Measurements from ENCODE around the gene ATP10A. TPM values are rescaled to one million over a fixed set of nuclear protein-coding genes. Genes with fewer than 3 reads are reported as not detected.

ATP10A gene
- total and polyA plus RNA-seq, 9 of the 15 experiments (the other 6 are each of a cell fraction or from before 2014, with no cell fraction given), result 0.09 TPM; not detected in 8

- 0% methylated on average over 4 of the region's 4 CpGs for WGBS (ENCODE audit: insufficient coverage, low coverage, missing lambda C conversion rate)
- intact Hi-C loops (cut with micrococcal nuclease) (no loop called here), in situ Hi-C loops (cut with MboI) (no loop called here)
- no peak for DNase-seq (ENCODE audit: extremely low read depth in 1 of 4, low spot score in 3 of 4)
- no peaks in the 10 kb centered on the region for H3K79me2 ChIP-seq (ENCODE audit: control insufficient read depth, insufficient read depth, low read length)
- H3K27me3 ChIP-seq (ENCODE audit: control insufficient read depth in 2 of 2, insufficient read depth in 2 of 2, low read length in 2 of 2), result peaks cover 2 to 33% of the 10 kb centered on the region in 2 experiments; a peak in 4 of 5 replicates
- ChIA-PET POLR2A (no interaction called here), CTCF (ENCODE audit: low intra/inter-chr PET ratio) (no interaction called here)
- no peaks in the 10 kb centered on the region for H3K36me3 ChIP-seq (ENCODE audit: control insufficient read depth, insufficient read depth, low read length)
- H2AFZ ChIP-seq (ENCODE audit: low read depth, low read length), result no peak overlapping the region
- BruUV-seq (replicated peaks), result no TSS peak
- no peaks in the 10 kb centered on the region for H3K9me1 ChIP-seq (ENCODE audit: control insufficient read depth, insufficient read depth, low read length)
- no peak overlapping the region for H3K9ac ChIP-seq (ENCODE audit: insufficient read depth in 1 of 2, low read depth in 2 of 2, low read length in 2 of 2)
- no peaks in the 10 kb centered on the region for H3K4me1 ChIP-seq (replicated peaks in 1 of 2; ENCODE audit: control insufficient read depth in 2 of 2, insufficient read depth in 2 of 2, low read length in 2 of 2)
- H3K4me2 ChIP-seq (ENCODE audit: insufficient read depth, low read length), result no peak overlapping the region
- no peaks in the 10 kb centered on the region for H4K20me1 ChIP-seq (replicated peaks; ENCODE audit: control insufficient read depth, insufficient read depth, low read length)
- ATAC-seq, result no peak
- no peak for FAIRE-seq
- H3K4me3 ChIP-seq, result no peak overlapping the region
- H3K27ac ChIP-seq (ENCODE audit: extremely low read depth, low read depth, low read length), result no peak overlapping the region
- H3K9me3 ChIP-seq (replicated peaks; ENCODE audit: control insufficient read depth, insufficient read depth, low read depth, low read length), result no peaks in the 10 kb centered on the region
- TF ChIP-seq STAG1 (CRISPR knock-in tag; IDR thresholded peaks at IDR 0.05; ENCODE audit: borderline replicate concordance) (no peak), ZFP91 (CRISPR knock-in tag; IDR thresholded peaks at IDR 0.05) (no peak), PML (IDR thresholded peaks at IDR 0.05; ENCODE audit: low read length) (no peak), IRF9 (tag; IDR thresholded peaks at IDR 0.05) (no peak), KAT7 (CRISPR knock-in tag; IDR thresholded peaks at IDR 0.05; ENCODE audit: borderline replicate concordance) (no peak), ZNF785 (CRISPR knock-in tag; IDR thresholded peaks at IDR 0.05) (no peak), ZNF239 (CRISPR knock-in tag; IDR thresholded peaks at IDR 0.05) (no peak), HDAC8 (tag; IDR thresholded peaks at IDR 0.05) (no peak), HDAC2 (IDR thresholded peaks at IDR 0.05) (no peak), ZNF551 (CRISPR knock-in tag; IDR thresholded peaks at IDR 0.05) (no peak), NCOA6 (IDR thresholded peaks at IDR 0.05) (no peak), ARID4B (CRISPR knock-in tag; IDR thresholded peaks at IDR 0.05) (no peak), FOXP1 (CRISPR knock-in tag; IDR thresholded peaks at IDR 0.05) (no peak), TBP (optimal IDR thresholded peaks at IDR 0.05; ENCODE audit: low read depth, low read length) (no peak), ILF3 (IDR thresholded peaks at IDR 0.05; ENCODE audit: borderline replicate concordance) (no peak), RBBP5 (IDR thresholded peaks at IDR 0.05; ENCODE audit: borderline replicate concordance, insufficient read depth, low read length, poor library complexity, severe bottlenecking) (no peak), HNRNPH1 (optimal IDR thresholded peaks at IDR 0.05; ENCODE audit: low read depth, low read length) (no peak), CTBP1 (IDR thresholded peaks at IDR 0.05; ENCODE audit: borderline replicate concordance) (no peak), SRSF3 (IDR thresholded peaks at IDR 0.05; ENCODE audit: insufficient read depth, low read length) (no peak)
Measured at GRCh38 chr15:25668901-25669300, 194.2 kb downstream of the ATP10A start.
